Coronary artery (tissue), 2 donors: Measurements from ENCODE around the gene GPC6.

ENCODE experiments used
- DNase-seq: peaks from one replicate; pipeline ENCODE4 v3.0.0-alpha.2; 2017; ENCODE audit warnings: low spot score
- H3K27ac ChIP-seq, 2 donors: fragments of 200-600 bp; sonication (generic); one replicate each; pipeline ENCODE4 v1.5.1; 2016 to 2019
- H3K4me3 ChIP-seq: fragments of 200-600 bp; sonication (generic); 2 replicates; pipeline ENCODE4 v1.5.1; 2016; ENCODE audit warnings: mild to moderate bottlenecking, moderate library complexity
- TF ChIP-seq, protein P1 (sequence below): fragments of 200-600 bp; sonication (generic); IDR thresholded peaks from one replicate; pipeline ENCODE4 v1.5.1; 2019; ENCODE audit warnings: antibody characterized with exemption

GPC6 gene

DNA sequence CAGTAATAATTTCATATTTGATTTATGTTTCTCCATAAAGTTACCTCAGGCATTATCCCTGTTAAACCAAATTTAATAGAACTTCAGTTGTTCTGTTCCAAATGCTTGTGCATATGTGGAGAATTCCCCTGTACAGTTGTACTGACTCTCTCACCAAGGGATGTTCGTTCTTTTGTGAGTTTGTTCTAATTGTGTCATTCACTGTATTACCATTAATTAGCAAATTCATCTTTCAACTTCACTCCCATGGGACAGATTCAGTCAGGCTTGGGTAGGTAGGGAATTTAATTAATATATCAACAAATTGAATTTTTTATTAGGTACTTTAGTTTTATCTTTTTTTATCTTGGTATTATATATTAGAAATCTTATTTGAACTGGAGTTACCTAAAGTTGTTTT lies 987.5 kb downstream of the GPC6 start:
- TF ChIP-seq, protein P1, sequence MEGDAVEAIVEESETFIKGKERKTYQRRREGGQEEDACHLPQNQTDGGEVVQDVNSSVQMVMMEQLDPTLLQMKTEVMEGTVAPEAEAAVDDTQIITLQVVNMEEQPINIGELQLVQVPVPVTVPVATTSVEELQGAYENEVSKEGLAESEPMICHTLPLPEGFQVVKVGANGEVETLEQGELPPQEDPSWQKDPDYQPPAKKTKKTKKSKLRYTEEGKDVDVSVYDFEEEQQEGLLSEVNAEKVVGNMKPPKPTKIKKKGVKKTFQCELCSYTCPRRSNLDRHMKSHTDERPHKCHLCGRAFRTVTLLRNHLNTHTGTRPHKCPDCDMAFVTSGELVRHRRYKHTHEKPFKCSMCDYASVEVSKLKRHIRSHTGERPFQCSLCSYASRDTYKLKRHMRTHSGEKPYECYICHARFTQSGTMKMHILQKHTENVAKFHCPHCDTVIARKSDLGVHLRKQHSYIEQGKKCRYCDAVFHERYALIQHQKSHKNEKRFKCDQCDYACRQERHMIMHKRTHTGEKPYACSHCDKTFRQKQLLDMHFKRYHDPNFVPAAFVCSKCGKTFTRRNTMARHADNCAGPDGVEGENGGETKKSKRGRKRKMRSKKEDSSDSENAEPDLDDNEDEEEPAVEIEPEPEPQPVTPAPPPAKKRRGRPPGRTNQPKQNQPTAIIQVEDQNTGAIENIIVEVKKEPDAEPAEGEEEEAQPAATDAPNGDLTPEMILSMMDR, result no peak
- Histone ChIP-seq H3K4me3 (no peak overlapping the region), H3K27ac (no peak overlapping the region)
- DNase-seq, result no peak

DNA sequence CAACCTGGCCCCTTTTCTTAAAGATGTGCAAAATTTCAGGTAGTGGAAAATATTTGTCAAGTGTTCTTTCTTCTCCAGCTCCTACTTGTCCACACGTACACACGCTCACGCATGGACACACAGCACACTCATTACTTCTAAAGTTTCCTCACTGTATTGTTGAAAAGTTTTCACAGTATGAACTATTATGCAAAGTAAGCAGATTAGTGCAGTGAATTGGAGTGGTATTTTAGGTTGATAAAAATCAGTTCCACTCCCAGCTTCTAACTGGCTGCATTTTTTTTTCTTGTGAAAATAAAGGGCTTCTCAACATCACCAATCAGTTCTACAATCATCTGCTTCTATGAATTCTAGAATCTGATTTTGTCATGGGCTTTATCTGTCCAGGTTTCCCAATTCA lies 988.4 kb downstream of the GPC6 start:
- TF ChIP-seq, protein P1, result no peak
- no peak overlapping the region for H3K27ac ChIP-seq
- DNase-seq, result no peak
- no peak overlapping the region for H3K4me3 ChIP-seq

DNA sequence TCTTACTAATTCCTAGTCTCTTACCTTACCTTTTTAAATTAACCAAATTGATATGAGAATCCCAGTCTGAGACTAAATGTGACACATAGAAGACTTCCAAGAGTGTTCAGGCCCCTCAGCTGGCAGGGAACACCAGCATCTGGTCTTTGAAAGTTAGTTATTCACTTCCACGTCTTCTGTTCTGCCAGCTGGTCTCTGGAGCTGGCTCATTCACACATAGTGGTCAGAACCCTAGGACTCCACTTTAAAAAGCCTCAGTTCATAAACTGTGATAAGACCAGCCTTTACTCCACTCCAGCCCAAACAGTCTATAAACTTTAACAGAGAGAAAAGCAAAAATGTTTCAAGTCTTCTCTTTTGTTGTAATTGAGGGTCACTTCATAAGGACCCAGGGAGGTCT lies 989.9 kb downstream of the GPC6 start:
- TF ChIP-seq, protein P1, result no peak
- H3K4me3 ChIP-seq, result no peak overlapping the region
- no peak overlapping the region for H3K27ac ChIP-seq
- DNase-seq, result no peak

DNA sequence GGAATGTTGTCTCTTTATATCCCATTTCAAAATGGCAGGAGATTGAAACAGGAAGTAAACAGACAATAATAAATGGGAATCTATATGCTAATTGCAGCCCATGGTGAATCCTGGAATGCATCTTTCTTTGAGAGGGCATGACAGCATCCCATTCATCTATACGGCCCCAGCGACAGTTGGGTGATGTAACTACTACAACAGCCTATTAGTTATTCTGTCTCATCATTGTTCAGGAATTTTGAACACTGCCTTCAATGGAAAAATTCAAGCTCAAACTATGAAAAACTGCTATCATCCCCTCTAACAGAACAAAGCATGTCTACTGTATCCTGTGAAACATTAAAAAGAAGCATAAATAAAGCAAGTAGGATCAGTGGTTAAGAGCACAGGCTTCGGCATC lies 990.8 kb downstream of the GPC6 start:
- TF ChIP-seq, protein P1, result no peak

DNA sequence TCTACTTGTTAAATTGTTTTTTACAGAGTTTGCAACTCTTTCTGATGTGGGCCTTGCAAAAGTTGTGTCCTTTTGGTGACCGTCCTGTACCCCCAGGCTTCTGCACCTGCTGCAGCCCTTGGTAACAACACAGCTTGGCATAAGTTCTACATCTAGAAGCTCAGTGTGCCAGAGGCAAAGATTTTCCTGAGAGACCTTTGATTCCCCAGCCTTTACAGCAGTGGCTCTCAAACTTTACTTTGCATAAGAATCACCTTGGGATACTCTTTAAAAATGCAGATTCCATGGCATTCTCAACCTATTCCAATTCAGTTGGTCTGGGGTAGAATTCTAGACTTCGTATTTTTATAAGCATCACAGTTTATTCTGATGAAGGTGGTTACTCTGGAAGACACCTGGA lies 991.9 kb downstream of the GPC6 start:
- TF ChIP-seq, protein P1, result no peak
- H3K4me3 ChIP-seq, result no peak overlapping the region
- no peak for DNase-seq

More for the DNA sequence above, 990.8 kb downstream of the GPC6 start:
- Histone ChIP-seq H3K27ac (no peak overlapping the region), H3K4me3 (no peak overlapping the region)
- no peak for DNase-seq

DNA sequence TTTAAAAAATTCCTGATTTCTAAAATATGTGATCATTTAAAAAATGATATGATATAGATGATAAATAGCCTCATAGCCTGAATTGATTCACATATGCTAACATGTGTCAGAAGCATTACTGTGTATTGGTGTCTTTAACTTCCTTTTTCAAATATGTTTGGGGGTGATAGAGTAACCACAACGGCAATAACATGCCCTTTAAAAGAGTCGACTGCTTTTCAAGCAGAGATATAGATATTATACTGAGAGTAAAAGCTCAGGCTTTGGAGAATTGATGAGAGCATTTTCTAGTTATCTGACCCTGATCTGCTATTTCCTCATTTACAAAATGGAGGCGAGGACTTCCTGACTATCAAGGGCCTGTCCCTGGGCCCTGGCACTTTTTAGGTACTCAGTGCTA lies 992.3 kb downstream of the GPC6 start:
- TF ChIP-seq, protein P1, result no peak
- DNase-seq, result no peak
- Histone ChIP-seq H3K4me3 (no peak overlapping the region), H3K27ac (no peak overlapping the region)

More for the DNA sequence above, 991.9 kb downstream of the GPC6 start:
- no peak overlapping the region for H3K27ac ChIP-seq

DNA sequence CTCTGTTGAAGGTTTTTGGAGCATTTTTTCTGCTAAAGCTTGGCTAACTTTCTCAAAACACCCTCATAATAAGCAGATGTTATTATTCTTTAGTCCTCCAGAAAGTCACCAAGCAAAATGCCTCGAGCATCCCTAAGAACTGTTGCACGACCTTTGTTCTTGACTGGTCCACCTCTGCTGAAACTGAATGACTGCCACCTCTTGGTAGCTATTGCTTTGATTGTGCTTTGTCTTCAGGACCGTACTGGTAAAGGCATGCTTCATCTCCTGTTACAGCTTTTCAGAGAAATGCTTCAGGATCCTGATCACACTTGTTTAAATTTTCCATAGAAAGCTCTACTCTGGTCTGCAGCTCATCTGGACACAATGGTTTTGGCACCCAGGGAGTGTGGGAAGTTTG lies 998.1 kb downstream of the GPC6 start:
- Histone ChIP-seq H3K27ac (no peak overlapping the region), H3K4me3 (no peak overlapping the region)
- TF ChIP-seq, protein P1, result no peak
- DNase-seq, result no peak
